K562 (cell line): ENCODE data around the gene EMILIN1. TPM values are rescaled to one million over a fixed set of nuclear protein-coding genes. Genes with fewer than 3 reads are reported as not detected.

Experiments used
- EGR1 ChIP-seq: fragments of 450-650 bp; conservative IDR thresholded peaks from 2 replicates; pipeline ENCODE4 v1.6.1; 2017; ENCODE audit warnings: mild to moderate bottlenecking
- ETV1 ChIP-seq: fragments of 450-650 bp; conservative IDR thresholded peaks from 2 replicates; pipeline ENCODE4 v1.6.1; 2016; ENCODE audit warnings: missing genetic modification characterization, control low read depth, low read depth, missing compliant biosample characterization
- HOXB6 ChIP-seq: fragments of 250-450 bp; sonication (Bioruptor Pico); IDR thresholded peaks from 2 replicates; pipeline ENCODE4 v1.5.1; 2022; ENCODE audit warnings: mild to moderate bottlenecking, borderline replicate concordance
- KAT7 ChIP-seq: sonication (generic); formaldehyde crosslinking; IDR thresholded peaks from 2 replicates; pipeline ENCODE4 v1.8.0; 2022; ENCODE audit warnings: missing genetic modification reagents, mild to moderate bottlenecking, borderline replicate concordance
- KDM5B ChIP-seq: fragments of 200-600 bp; sonication (generic); IDR thresholded peaks from 2 replicates; pipeline ENCODE4 v1.6.1; 2012; ENCODE audit warnings: low read depth, mild to moderate bottlenecking, moderate library complexity, low read length, control low read depth, inconsistent platforms; ENCODE audit not compliant: insufficient replicate concordance
- KHSRP ChIP-seq: fragments of 450-650 bp; IDR thresholded peaks from 2 replicates; pipeline ENCODE4 v1.6.1; 2017
- MTA3 ChIP-seq: fragments of 450-650 bp; formaldehyde crosslinking; IDR thresholded peaks from 2 replicates; pipeline ENCODE4 v1.6.1; 2017; ENCODE audit warnings: mild to moderate bottlenecking, borderline replicate concordance
- MYC ChIP-seq, 2 experiments: fragments of 250-450 bp in 1 of 2; sonication (Bioruptor Pico) in 1 of 2; IDR thresholded peaks; 2 replicates each; pipeline versions ENCODE4 v1.5.1 to v1.6.1; 2012 to 2021; ENCODE audit warnings: low read depth in 2 of 2, borderline replicate concordance in 1 of 2, improper control_type of control experiment in 1 of 2, low read length in 1 of 2, mild to moderate bottlenecking in 1 of 2, moderate library complexity in 1 of 2
- RCOR1 ChIP-seq, 2 experiments: IDR thresholded peaks; 2 replicates each; pipeline ENCODE4 v1.6.1; 2012; ENCODE audit warnings: low read depth in 2 of 2, low read length in 2 of 2, borderline replicate concordance in 1 of 2, improper control_type of control experiment in 1 of 2
- SRSF9 ChIP-seq: fragments of 200-400 bp; formaldehyde crosslinking; IDR thresholded peaks from 2 replicates; pipeline ENCODE4 v1.6.1; 2017; ENCODE audit warnings: low read depth, low read length, borderline replicate concordance
- ZFP36 ChIP-seq: fragments of 150-350 bp; IDR thresholded peaks from 2 replicates; pipeline ENCODE4 v1.6.1; 2018; ENCODE audit warnings: low read length, low read depth; ENCODE audit not compliant: partially characterized antibody
- ZNF12 ChIP-seq: sonication (generic); formaldehyde crosslinking; IDR thresholded peaks from 2 replicates; pipeline ENCODE4 v1.4.0; 2020; ENCODE audit warnings: mild to moderate bottlenecking, missing genetic modification reagents
- ZNF583 ChIP-seq: fragments of 250-450 bp; sonication (Bioruptor Pico); IDR thresholded peaks from 2 replicates; pipeline ENCODE4 v1.4.0; 2020
- polyA plus RNA-seq, 8 experiments: library from polyadenylated mRNA; depleted of rRNA in 4 of 8; stranded (reverse) in 5 of 8; unstranded in 3 of 8; fragments of >200 nt; fragmentation: Nextera tagmentation in 2 of 8; fragmentation: Illumina TruSeq in 1 of 8; extraction: Ambion mirVana in 2 of 8; extraction: Trizol in 1 of 8; gene quantifications; 2 replicates each; pipeline versions ENCODE4 v1.2.1 to v1.2.3, GENCODE V29; 2011 to 2014; ENCODE audit warnings: inconsistent platforms in 1 of 8, missing spikeins in 1 of 8
- total RNA-seq, 7 experiments: library from RNA; depleted of rRNA in 6 of 7; stranded (reverse); fragments of >200 nt in 6 of 7; fragmentation: Illumina TruSeq in 2 of 7; extraction: Trizol in 2 of 7; gene quantifications; 2 replicates each; pipeline versions ENCODE4 v1.2.1 to v1.2.3, GENCODE V29; 2011 to 2021; ENCODE audit warnings: low replicate concordance in 1 of 7
- TF ChIP-seq, protein P1 (sequence below): sonication (generic); formaldehyde crosslinking; IDR thresholded peaks from 2 replicates; pipeline ENCODE4 v1.9.0; 2022; ENCODE audit warnings: mild to moderate bottlenecking, missing genetic modification reagents
- TF ChIP-seq, protein P2 (sequence below): fragments of 250-450 bp; sonication (Bioruptor Pico); IDR thresholded peaks from 2 replicates; pipeline ENCODE4 v1.5.0; 2021; ENCODE audit warnings: mild to moderate bottlenecking, moderate library complexity
- TF ChIP-seq, protein P3 (sequence below): sonication (generic); formaldehyde crosslinking; IDR thresholded peaks from 2 replicates; pipeline ENCODE4 v1.8.0; 2022; ENCODE audit warnings: missing genetic modification reagents, mild to moderate bottlenecking, moderate library complexity, borderline replicate concordance
- TF ChIP-seq, protein P4 (sequence below): sonication (generic); formaldehyde crosslinking; IDR thresholded peaks from 2 replicates; pipeline ENCODE4 v1.8.1; 2023; ENCODE audit warnings: missing genetic modification reagents, mild to moderate bottlenecking, borderline replicate concordance

The EMILIN1 gene
- total and polyA plus RNA-seq, 9 of the 15 experiments (the other 6 are each of a cell fraction or from before 2014, with no cell fraction given): 0.04 to 2.7 (median 0.54) TPM; not detected in 2

DNA sequence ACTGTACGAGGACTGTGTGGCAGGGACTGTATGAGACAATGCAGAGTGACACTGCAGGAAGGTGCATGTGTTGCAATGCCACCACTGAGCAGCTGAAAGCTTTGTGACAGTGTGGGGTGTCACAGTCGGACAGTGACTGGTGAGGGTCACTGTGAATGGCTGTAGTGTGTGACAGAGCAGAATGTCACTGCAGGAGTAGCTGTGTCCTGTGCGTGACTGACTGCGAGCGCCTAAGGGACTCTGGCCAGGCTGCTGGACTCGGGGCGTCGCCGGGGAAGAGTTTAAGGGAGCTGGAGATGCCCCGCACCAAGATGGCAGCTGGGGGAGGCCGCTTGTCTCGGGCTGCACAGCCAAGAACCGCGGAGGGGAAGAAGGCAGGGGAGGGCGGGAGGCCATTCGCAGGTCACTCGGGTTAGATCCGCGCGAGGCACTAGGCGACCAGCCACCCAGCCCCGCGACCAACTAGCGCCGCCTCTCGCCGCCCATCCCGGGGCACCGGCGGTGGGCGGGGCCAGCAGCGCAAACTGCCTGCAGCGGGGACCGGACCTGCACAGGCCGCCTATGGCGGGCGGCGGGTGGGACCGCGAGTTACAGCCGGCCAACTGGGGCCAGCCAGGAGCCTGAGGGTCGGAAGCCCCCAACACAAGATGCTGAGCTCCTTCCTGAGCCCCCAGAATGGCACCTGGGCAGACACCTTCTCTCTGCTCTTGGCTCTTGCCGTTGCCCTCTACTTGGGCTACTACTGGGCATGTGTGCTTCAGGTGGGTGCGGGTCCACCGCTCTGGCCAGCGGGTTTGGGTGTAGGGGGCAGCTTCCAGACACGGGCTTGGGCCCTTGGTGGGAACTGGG, 45.1 kb downstream of the EMILIN1 start, which contains the start of gene ABHD1 (continued):
- TF ChIP-seq KAT7 (CRISPR knock-in tag) (no peak), ETV1 (tag) (no peak), RCOR1 (IDR thresholded peaks at IDR 0.05; ENCODE audit: borderline replicate concordance in 1 of 2, low read depth in 2 of 2, low read length in 2 of 2) (no peak), EGR1 (no peak), HOXB6 (CRISPR knock-in tag) (no peak), ZFP36 (no peak), KHSRP (no peak), ZNF12 (CRISPR knock-in tag) (no peak), MYC (IDR thresholded peaks at IDR 0.05; ENCODE audit: low read depth, low read length) (no peak; the same call in 1 of the 2 replicates), MYC (CRISPR knock-in tag; IDR thresholded peaks at IDR 0.05; ENCODE audit: borderline replicate concordance, low read depth) (no peak), SRSF9 (no peak), ZNF583 (CRISPR knock-in tag) (no peak), KDM5B (peak; percentile 69), MTA3 (0 out of 2 replicates have a peak, but pooled peaks have one; percentile 9)
- TF ChIP-seq, protein P1, sequence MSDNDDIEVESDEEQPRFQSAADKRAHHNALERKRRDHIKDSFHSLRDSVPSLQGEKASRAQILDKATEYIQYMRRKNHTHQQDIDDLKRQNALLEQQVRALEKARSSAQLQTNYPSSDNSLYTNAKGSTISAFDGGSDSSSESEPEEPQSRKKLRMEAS (CRISPR knock-in tag): no peak
- TF ChIP-seq, protein P2, sequence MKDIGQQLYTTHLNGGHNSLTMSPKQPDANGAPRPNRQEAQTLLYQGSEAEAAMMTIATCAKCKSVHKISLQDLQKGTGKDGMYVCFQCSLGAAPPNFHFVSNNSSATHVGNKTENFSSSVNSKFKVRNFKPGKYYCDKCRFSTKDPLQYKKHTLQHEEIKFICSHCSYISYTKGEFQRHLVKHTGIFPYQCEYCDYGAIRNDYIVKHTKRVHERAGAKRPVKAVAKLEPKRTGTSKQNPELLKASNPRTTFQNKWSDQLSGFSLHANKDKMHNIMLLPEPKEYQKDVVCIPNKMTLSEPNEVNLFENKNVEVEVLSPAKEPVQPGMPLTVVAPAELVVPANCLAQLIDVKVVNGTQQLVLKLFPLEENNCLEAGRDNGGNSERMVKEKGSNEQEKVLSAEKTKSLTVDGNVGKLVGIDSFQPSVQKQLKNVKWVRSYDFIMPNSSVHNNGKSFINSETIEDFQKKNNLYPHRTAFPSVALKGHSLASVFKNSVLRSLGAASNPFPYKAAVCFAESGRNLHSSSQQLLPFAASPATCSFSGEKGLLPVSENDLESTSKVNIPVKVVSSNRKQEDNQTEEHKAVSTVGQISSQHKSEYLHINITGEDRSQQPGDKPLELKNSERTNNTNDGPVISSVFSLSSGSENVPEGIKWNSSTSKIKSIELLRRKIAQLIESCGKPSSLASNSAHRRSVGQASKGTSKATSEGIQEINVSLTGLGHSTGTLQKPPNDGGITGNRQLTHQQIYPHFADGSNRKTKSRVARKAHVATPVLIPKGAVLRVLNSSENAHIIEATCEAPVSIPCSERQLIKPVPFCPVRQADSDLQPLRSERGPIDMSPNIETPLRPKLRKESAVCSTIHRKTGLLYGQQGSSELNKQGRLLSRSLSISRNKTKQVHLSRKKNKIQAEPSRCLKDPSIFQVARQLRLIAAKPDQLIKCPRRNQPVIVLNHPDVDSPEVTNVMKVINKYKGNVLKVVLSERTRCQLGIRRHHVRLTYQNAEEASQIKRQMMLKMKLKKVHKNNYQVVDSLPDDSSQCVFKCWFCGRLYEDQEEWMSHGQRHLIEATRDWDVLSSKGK (CRISPR knock-in tag): no peak
- TF ChIP-seq, protein P3, sequence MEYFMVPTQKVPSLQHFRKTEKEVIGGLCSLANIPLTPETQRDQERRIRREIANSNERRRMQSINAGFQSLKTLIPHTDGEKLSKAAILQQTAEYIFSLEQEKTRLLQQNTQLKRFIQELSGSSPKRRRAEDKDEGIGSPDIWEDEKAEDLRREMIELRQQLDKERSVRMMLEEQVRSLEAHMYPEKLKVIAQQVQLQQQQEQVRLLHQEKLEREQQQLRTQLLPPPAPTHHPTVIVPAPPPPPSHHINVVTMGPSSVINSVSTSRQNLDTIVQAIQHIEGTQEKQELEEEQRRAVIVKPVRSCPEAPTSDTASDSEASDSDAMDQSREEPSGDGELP (CRISPR knock-in tag): peak; percentile 59; the same call in 1 of the 2 replicates
- TF ChIP-seq, protein P4, sequence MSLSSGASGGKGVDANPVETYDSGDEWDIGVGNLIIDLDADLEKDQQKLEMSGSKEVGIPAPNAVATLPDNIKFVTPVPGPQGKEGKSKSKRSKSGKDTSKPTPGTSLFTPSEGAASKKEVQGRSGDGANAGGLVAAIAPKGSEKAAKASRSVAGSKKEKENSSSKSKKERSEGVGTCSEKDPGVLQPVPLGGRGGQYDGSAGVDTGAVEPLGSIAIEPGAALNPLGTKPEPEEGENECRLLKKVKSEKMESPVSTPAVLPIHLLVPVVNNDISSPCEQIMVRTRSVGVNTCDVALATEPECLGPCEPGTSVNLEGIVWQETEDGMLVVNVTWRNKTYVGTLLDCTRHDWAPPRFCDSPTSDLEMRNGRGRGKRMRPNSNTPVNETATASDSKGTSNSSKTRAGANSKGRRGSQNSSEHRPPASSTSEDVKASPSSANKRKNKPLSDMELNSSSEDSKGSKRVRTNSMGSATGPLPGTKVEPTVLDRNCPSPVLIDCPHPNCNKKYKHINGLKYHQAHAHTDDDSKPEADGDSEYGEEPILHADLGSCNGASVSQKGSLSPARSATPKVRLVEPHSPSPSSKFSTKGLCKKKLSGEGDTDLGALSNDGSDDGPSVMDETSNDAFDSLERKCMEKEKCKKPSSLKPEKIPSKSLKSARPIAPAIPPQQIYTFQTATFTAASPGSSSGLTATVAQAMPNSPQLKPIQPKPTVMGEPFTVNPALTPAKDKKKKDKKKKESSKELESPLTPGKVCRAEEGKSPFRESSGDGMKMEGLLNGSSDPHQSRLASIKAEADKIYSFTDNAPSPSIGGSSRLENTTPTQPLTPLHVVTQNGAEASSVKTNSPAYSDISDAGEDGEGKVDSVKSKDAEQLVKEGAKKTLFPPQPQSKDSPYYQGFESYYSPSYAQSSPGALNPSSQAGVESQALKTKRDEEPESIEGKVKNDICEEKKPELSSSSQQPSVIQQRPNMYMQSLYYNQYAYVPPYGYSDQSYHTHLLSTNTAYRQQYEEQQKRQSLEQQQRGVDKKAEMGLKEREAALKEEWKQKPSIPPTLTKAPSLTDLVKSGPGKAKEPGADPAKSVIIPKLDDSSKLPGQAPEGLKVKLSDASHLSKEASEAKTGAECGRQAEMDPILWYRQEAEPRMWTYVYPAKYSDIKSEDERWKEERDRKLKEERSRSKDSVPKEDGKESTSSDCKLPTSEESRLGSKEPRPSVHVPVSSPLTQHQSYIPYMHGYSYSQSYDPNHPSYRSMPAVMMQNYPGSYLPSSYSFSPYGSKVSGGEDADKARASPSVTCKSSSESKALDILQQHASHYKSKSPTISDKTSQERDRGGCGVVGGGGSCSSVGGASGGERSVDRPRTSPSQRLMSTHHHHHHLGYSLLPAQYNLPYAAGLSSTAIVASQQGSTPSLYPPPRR: no peak
